Measurements from ENCODE around the gene LIN28B. TPM values are rescaled to one million over a fixed set of nuclear protein-coding genes. Genes with fewer than 3 reads are reported as not detected.
A peak's percentile ranks its signal among the peaks of the same experiment; 100 is the strongest.
"Not testable (repeated sequence)": the region's sequence is repeated elsewhere in the genome, so short reads cannot be mapped to it uniquely, and the experiment has no call there.

Gene LIN28B
- polyA plus RNA-seq, 1 donor from 2014 or later, result 19.1 TPM

DNA sequence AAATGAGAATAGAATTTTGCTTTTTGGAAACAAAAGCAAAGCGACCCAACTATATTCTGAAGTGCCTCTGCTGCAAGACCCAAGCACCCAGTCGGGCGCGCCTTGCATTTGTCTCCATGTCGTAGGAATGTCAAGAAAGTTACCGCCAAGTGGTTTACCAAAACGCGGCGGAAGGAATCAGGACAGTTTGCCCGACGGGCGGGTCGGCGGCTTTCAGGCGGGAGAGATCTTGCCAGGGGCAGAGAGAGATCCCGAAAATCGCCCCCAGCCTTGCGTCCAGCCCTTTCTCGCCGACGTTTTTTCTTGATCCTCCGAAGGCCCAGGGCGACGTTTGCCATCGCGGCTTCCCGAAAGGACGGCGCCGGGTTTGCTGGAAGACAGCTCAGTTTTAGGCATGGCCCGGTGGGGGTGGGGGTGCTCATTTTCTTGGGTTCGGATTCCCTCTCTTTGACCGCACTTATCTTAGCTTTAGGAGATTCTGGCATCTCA, 4.0 kb upstream of the LIN28B start:
- no peak overlapping the region for H3K9ac ChIP-seq (ENCODE audit: low read length)
- no peaks in the 10 kb centered on the region for H4K20me1 ChIP-seq (ENCODE audit: insufficient read depth)
- H3K27me3 ChIP-seq (ENCODE audit: insufficient read depth, low read depth, low read length), result peaks cover 39% of the 10 kb centered on the region
- H2AFZ ChIP-seq (ENCODE audit: low read depth, low read length), result no peak overlapping the region
- no peaks in the 10 kb centered on the region for H3K9me3 ChIP-seq (ENCODE audit: low read length)
- no peaks in the 10 kb centered on the region for H3K9me2 ChIP-seq (ENCODE audit: insufficient read depth, low read length)
- H3K27ac ChIP-seq (ENCODE audit: low read length), result no peak overlapping the region
- no peak overlapping the region for H3K4me2 ChIP-seq (ENCODE audit: low read length)
- peak overlapping the region; percentile 26 for H3K4me3 ChIP-seq (ENCODE audit: low read length)
- H3K79me2 ChIP-seq (replicated peaks; ENCODE audit: insufficient read depth, low read length), result peaks cover 82% of the 10 kb centered on the region
- peaks cover 4% of the 10 kb centered on the region for H3F3A ChIP-seq (ENCODE audit: insufficient read depth, low read length, poor library complexity, severe bottlenecking)
- H3K36me3 ChIP-seq (ENCODE audit: insufficient read depth, low read length), result no peaks in the 10 kb centered on the region
- TF ChIP-seq SMC3 (conservative IDR thresholded peaks at IDR 0.05; ENCODE audit: poor library complexity) (no peak), MXI1 (conservative IDR thresholded peaks at IDR 0.05; ENCODE audit: poor library complexity, severe bottlenecking) (no peak), RAD21 (conservative IDR thresholded peaks at IDR 0.05) (no peak), POLR2AphosphoS5 (IDR thresholded peaks at IDR 0.05) (peak; percentile 13), EZH2 (IDR thresholded peaks at IDR 0.05; ENCODE audit: borderline replicate concordance, insufficient read depth, low read length, poor library complexity, severe bottlenecking) (no peak), TAF1 (IDR thresholded peaks at IDR 0.05; ENCODE audit: low read depth) (no peak)
- TF ChIP-seq, protein P1, sequence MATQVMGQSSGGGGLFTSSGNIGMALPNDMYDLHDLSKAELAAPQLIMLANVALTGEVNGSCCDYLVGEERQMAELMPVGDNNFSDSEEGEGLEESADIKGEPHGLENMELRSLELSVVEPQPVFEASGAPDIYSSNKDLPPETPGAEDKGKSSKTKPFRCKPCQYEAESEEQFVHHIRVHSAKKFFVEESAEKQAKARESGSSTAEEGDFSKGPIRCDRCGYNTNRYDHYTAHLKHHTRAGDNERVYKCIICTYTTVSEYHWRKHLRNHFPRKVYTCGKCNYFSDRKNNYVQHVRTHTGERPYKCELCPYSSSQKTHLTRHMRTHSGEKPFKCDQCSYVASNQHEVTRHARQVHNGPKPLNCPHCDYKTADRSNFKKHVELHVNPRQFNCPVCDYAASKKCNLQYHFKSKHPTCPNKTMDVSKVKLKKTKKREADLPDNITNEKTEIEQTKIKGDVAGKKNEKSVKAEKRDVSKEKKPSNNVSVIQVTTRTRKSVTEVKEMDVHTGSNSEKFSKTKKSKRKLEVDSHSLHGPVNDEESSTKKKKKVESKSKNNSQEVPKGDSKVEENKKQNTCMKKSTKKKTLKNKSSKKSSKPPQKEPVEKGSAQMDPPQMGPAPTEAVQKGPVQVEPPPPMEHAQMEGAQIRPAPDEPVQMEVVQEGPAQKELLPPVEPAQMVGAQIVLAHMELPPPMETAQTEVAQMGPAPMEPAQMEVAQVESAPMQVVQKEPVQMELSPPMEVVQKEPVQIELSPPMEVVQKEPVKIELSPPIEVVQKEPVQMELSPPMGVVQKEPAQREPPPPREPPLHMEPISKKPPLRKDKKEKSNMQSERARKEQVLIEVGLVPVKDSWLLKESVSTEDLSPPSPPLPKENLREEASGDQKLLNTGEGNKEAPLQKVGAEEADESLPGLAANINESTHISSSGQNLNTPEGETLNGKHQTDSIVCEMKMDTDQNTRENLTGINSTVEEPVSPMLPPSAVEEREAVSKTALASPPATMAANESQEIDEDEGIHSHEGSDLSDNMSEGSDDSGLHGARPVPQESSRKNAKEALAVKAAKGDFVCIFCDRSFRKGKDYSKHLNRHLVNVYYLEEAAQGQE (IDR thresholded peaks at IDR 0.05; ENCODE audit: borderline replicate concordance), result no peak
- TF ChIP-seq, protein P2, sequence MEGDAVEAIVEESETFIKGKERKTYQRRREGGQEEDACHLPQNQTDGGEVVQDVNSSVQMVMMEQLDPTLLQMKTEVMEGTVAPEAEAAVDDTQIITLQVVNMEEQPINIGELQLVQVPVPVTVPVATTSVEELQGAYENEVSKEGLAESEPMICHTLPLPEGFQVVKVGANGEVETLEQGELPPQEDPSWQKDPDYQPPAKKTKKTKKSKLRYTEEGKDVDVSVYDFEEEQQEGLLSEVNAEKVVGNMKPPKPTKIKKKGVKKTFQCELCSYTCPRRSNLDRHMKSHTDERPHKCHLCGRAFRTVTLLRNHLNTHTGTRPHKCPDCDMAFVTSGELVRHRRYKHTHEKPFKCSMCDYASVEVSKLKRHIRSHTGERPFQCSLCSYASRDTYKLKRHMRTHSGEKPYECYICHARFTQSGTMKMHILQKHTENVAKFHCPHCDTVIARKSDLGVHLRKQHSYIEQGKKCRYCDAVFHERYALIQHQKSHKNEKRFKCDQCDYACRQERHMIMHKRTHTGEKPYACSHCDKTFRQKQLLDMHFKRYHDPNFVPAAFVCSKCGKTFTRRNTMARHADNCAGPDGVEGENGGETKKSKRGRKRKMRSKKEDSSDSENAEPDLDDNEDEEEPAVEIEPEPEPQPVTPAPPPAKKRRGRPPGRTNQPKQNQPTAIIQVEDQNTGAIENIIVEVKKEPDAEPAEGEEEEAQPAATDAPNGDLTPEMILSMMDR (IDR thresholded peaks at IDR 0.05; ENCODE audit: poor library complexity, severe bottlenecking), result no peak

DNA sequence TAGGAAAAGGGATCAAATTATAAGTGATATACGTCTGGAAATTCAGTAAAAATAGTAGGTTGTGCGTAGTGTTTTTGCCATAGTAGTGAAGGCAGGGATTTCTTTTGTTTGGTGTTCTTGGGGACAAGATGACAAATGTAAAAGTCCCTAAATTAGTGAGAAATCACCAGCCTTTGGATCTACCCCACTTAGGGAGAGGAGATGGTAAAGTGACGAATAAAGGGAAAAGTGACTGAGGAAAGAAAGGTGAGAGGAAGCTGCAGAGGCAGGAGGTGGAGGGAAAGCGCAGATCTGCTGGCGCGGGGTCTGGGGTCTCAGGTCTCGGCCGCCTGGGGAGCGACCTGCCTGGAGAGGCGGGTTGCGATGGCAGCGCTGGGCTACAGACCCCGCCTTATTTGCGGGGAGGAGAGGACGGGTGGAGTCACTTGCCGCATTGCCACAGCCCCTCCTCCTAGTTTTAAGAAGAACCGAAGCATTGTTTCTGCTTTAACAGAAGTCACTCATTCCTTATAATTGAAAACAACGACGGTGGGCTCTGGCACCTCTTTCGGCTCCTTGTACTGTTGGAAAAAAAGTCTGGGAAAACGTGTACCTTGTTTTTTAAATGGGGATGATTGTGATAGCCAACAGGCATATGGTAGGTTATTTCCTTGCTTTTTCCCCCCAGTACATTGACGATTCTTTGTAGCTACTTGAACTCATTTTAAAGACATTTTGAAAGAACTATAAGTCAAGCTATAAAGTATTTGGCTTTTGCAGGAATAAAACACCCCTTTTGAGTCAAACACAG, 3.3 kb upstream of the LIN28B start:
- not testable (repeated sequence) for H3K9ac ChIP-seq (ENCODE audit: low read length); H3K27ac ChIP-seq (ENCODE audit: low read length); H3K36me3 ChIP-seq (ENCODE audit: insufficient read depth, low read length); H3K9me2 ChIP-seq (ENCODE audit: insufficient read depth, low read length); H4K20me1 ChIP-seq (ENCODE audit: insufficient read depth); H3K4me2 ChIP-seq (ENCODE audit: low read length); H2AFZ ChIP-seq (ENCODE audit: low read depth, low read length); H3K9me3 ChIP-seq (ENCODE audit: low read length); H3F3A ChIP-seq (ENCODE audit: insufficient read depth, low read length, poor library complexity, severe bottlenecking)
- Histone ChIP-seq H3K79me2 (replicated peaks; ENCODE audit: insufficient read depth, low read length) (peaks cover 84% of the 10 kb centered on the region), H3K27me3 (ENCODE audit: insufficient read depth, low read depth, low read length) (peaks cover 39% of the 10 kb centered on the region), H3K4me3 (ENCODE audit: low read length) (peak overlapping the region; percentile 26)
- TF ChIP-seq POLR2AphosphoS5 (IDR thresholded peaks at IDR 0.05), result peak; percentile 18

All from neural cell (in vitro differentiated cells).